K562 (cell line): ENCODE results near the gene CD207. TPM values are rescaled to one million over a fixed set of nuclear protein-coding genes. Genes with fewer than 3 reads are reported as not detected.
"Not testable (repeated sequence)": the region's sequence is repeated elsewhere in the genome, so short reads cannot be mapped to it uniquely, and the experiment has no call there.

Experiments used
- ATAC-seq: fragments of 200-7000 bp; cut with Tn5 transposase; 3 replicates; pipeline ENCODE4 v1.9.1; 2020; ENCODE audit warnings: moderate library complexity
- BruUV-seq: library from RNA; stranded (reverse); fragments of 400-500 nt; replicated peaks from 2 replicates; lab custom pipeline; 2021; lab: Mats Ljungman, UMichigan
- CTCF ChIA-PET: fragments of 300-600 bp; formaldehyde crosslinking; extraction: SDS; loops from one replicate; lab custom pipeline; 2021; ENCODE audit warnings: low intra/inter-chr PET ratio; lab: Yijun Ruan, JAX
- POLR2A ChIA-PET: fragments of 300-600, 350-650 bp; sonication (Branson Sonifier 250); formaldehyde crosslinking; extraction: SDS; loops from one replicate; lab custom pipeline; 2021; ENCODE audit warnings: antibody characterized with exemption, inconsistent platforms; lab: Yijun Ruan, JAX
- DNase-seq, 4 experiments: peaks; one replicate each; pipeline versions ENCODE4 v3.0.0 to v3.0.0-alpha.2; 2011 to 2018; ENCODE audit warnings: low spot score in 3 of 4, mixed read lengths in 3 of 4; ENCODE audit errors: extremely low read depth in 1 of 4
- FAIRE-seq: peaks from 2 replicates; lab custom pipeline; 2011; peaks lifted over from hg19 to GRCh38; lab: Jason Lieb, UNC
- H2AFZ ChIP-seq: 2 replicates; pipeline ENCODE4 v1.6.0; 2011; ENCODE audit warnings: low read depth, low read length, control low read depth, inconsistent platforms
- H3K27ac ChIP-seq: fragments of 200-600 bp; 3 replicates; pipeline ENCODE4 v1.8.0; 2011; ENCODE audit warnings: low read depth, mild to moderate bottlenecking, control low read depth, inconsistent platforms, low read length, moderate library complexity, mixed read lengths; ENCODE audit errors: extremely low read depth
- H3K27me3 ChIP-seq, 2 experiments: fragments of 300-600 bp in 1 of 2; 2 replicates in 1 of 2; 3 replicates in 1 of 2; pipeline versions ENCODE4 v1.6.0 to v1.8.0; 2011; ENCODE audit warnings: inconsistent platforms in 2 of 2, low read length in 2 of 2, mild to moderate bottlenecking in 1 of 2, mixed read lengths in 1 of 2, moderate library complexity in 1 of 2; ENCODE audit not compliant: control insufficient read depth in 2 of 2, insufficient read depth in 2 of 2
- H3K36me3 ChIP-seq: fragments of 300-600 bp; 3 replicates; pipeline ENCODE4 v1.8.0; 2011; ENCODE audit warnings: mild to moderate bottlenecking, low read length, inconsistent platforms; ENCODE audit not compliant: control insufficient read depth, insufficient read depth
- H3K4me1 ChIP-seq, 2 experiments: fragments of 200-600 bp in 1 of 2; replicated peaks in 1 of 2; 2 replicates in 1 of 2; 3 replicates in 1 of 2; pipeline versions ENCODE4 v1.5.1 to v1.8.0; 2011; ENCODE audit warnings: inconsistent platforms in 2 of 2, low read length in 2 of 2, mild to moderate bottlenecking in 1 of 2, mixed read lengths in 1 of 2, moderate library complexity in 1 of 2; ENCODE audit not compliant: control insufficient read depth in 2 of 2, insufficient read depth in 2 of 2
- H3K4me2 ChIP-seq: 2 replicates; pipeline ENCODE4 v1.6.1; 2011; ENCODE audit warnings: low read length, control low read depth, inconsistent platforms, mixed read lengths; ENCODE audit not compliant: insufficient read depth
- H3K4me3 ChIP-seq: fragments of 200-600 bp; sonication (generic), shearing (Covaris generic); 2 replicates; pipeline ENCODE4 v1.5.1; 2016; ENCODE audit warnings: control low read depth, inconsistent platforms
- H3K79me2 ChIP-seq: fragments of 200-600 bp; 3 replicates; pipeline ENCODE4 v1.8.0; 2011; ENCODE audit warnings: low read length, inconsistent platforms; ENCODE audit not compliant: control insufficient read depth, insufficient read depth
- H3K9ac ChIP-seq, 2 experiments: 2 replicates each; pipeline versions ENCODE4 v1.6.0 to v1.6.1; 2011; ENCODE audit warnings: low read depth in 2 of 2, low read length in 2 of 2, control low read depth in 1 of 2, inconsistent platforms in 1 of 2, mild to moderate bottlenecking in 1 of 2, mixed read lengths in 1 of 2; ENCODE audit not compliant: insufficient read depth in 1 of 2
- H3K9me1 ChIP-seq: one replicate; pipeline ENCODE4 v1.6.0; 2011; ENCODE audit warnings: inconsistent platforms, mild to moderate bottlenecking, low read length, moderate library complexity; ENCODE audit not compliant: control insufficient read depth, insufficient read depth
- H3K9me3 ChIP-seq: replicated peaks from 2 replicates; pipeline ENCODE4 v1.5.1; 2011; ENCODE audit warnings: low read depth, low read length, inconsistent platforms; ENCODE audit not compliant: control insufficient read depth, insufficient read depth
- H4K20me1 ChIP-seq: replicated peaks from 2 replicates; pipeline ENCODE4 v1.6.1; 2011; ENCODE audit warnings: low read length, inconsistent platforms, mixed read lengths; ENCODE audit not compliant: control insufficient read depth, insufficient read depth
- ARHGAP35 ChIP-seq: fragments of 450-650 bp; IDR thresholded peaks from 2 replicates; pipeline ENCODE4 v1.6.1; 2018; ENCODE audit not compliant: partially characterized antibody
- CREB3L1 ChIP-seq: fragments of 450-650 bp; IDR thresholded peaks from 2 replicates; pipeline ENCODE4 v1.6.1; 2014; ENCODE audit warnings: low read depth, mild to moderate bottlenecking, moderate library complexity, borderline replicate concordance
- ESRRA ChIP-seq: fragments of 450-650 bp; IDR thresholded peaks from 2 replicates; pipeline ENCODE4 v1.6.1; 2014; ENCODE audit warnings: low read depth, mild to moderate bottlenecking, moderate library complexity, borderline replicate concordance
- GABPA ChIP-seq: fragments of 200-800 bp; sonication (Bioruptor generic); conservative IDR thresholded peaks from 2 replicates; pipeline ENCODE4 v1.6.1; 2016; ENCODE audit warnings: low read depth, missing genetic modification characterization, missing compliant biosample characterization
- IRF9 ChIP-seq: fragments of 450-650 bp; IDR thresholded peaks from 2 replicates; pipeline ENCODE4 v1.6.1; 2016; ENCODE audit warnings: missing biosample characterization, missing genetic modification characterization
- TEAD2 ChIP-seq: fragments of 450-650 bp; IDR thresholded peaks from 2 replicates; pipeline ENCODE4 v1.6.1; 2016; ENCODE audit warnings: missing genetic modification characterization, control low read depth, missing compliant biosample characterization
- WGBS: fragments of 100-300 bp; shearing (Covaris generic); methylation state at CpG from one replicate; pipeline ENCODE4 v1.1.6; 2016; ENCODE audit warnings: low coverage, mixed read lengths; ENCODE audit not compliant: insufficient coverage; ENCODE audit errors: missing lambda C conversion rate; 5-methylcytosine and 5-hydroxymethylcytosine counted together
- in situ Hi-C: fragments of 300-500 bp; cut with MboI; formaldehyde crosslinking; loops from 4 replicates; pipeline ENCODE4 v1.15.0; 2018; ENCODE audit warnings: inconsistent platforms, mixed read lengths
- intact Hi-C: fragments of 100-400 bp; cut with micrococcal nuclease; formaldehyde crosslinking; loops from 2 replicates; pipeline ENCODE4 v1.14.2; 2022
- polyA plus RNA-seq, 8 experiments: library from polyadenylated mRNA; depleted of rRNA in 4 of 8; stranded (reverse) in 5 of 8; unstranded in 3 of 8; fragments of >200 nt; fragmentation: Nextera tagmentation in 2 of 8; fragmentation: Illumina TruSeq in 1 of 8; extraction: Ambion mirVana in 2 of 8; extraction: Trizol in 1 of 8; gene quantifications; 2 replicates each; pipeline versions ENCODE4 v1.2.1 to v1.2.3, GENCODE V29; 2011 to 2014; ENCODE audit warnings: inconsistent platforms in 1 of 8, missing spikeins in 1 of 8
- total RNA-seq, 7 experiments: library from RNA; depleted of rRNA in 6 of 7; stranded (reverse); fragments of >200 nt in 6 of 7; fragmentation: Illumina TruSeq in 2 of 7; extraction: Trizol in 2 of 7; gene quantifications; 2 replicates each; pipeline versions ENCODE4 v1.2.1 to v1.2.3, GENCODE V29; 2011 to 2021; ENCODE audit warnings: low replicate concordance in 1 of 7
- TF ChIP-seq, protein P1 (sequence below): IDR thresholded peaks from 3 replicates; pipeline ENCODE4 v1.6.1; 2011; ENCODE audit warnings: borderline replicate concordance, mild to moderate bottlenecking, moderate library complexity; ENCODE audit not compliant: insufficient read length; ENCODE audit errors: extremely low read depth
- TF ChIP-seq, protein P2 (sequence below): fragments of 450-650 bp; IDR thresholded peaks from 2 replicates; pipeline ENCODE4 v1.6.1; 2016; ENCODE audit warnings: low read depth, mild to moderate bottlenecking, moderate library complexity

CD207 gene
- total and polyA plus RNA-seq, 9 of the 15 experiments (the other 6 are each of a cell fraction or from before 2014, with no cell fraction given): not detected

- H3K4me1 ChIP-seq, H3K4me3 ChIP-seq, H2AFZ ChIP-seq, BruUV-seq, H3K36me3 ChIP-seq, H3K9me1 ChIP-seq, intact Hi-C loops, H3K4me2 ChIP-seq, in situ Hi-C loops, H4K20me1 ChIP-seq, H3K27ac ChIP-seq, FAIRE-seq, H3K9me3 ChIP-seq, ATAC-seq, CTCF ChIA-PET, H3K9ac ChIP-seq, DNase-seq, H3K79me2 ChIP-seq: not testable (repeated sequence)
- H3K27me3 ChIP-seq: peaks cover 2 to 30% of the 10 kb centered on the region in 2 experiments; a peak in 4 of 5 replicates
- WGBS: 1% methylated on average over 9 of the region's 9 CpGs
- POLR2A ChIA-PET: interaction anchor here (0.6 to 0.7 kb wide), 2 partner anchors 275 to 587 kb away, joined by 3 read pairs; no protein-coding TSS in a partner anchor
These were observed 40.5 kb upstream of the CD207 start for GRCh38 chr2:70876138-70876537.

GRCh38 chr2:70873541-70873940 is 37.9 kb upstream of the CD207 start:
- no peak for DNase-seq
- H3K9me3 ChIP-seq: no peaks in the 10 kb centered on the region
- H3K9ac ChIP-seq: no peak overlapping the region
- ATAC-seq: no peak
- BruUV-seq: no TSS peak
- H3K9me1 ChIP-seq: no peaks in the 10 kb centered on the region
- in situ Hi-C loops (no loop called here), intact Hi-C loops (no loop called here)
- no peaks in the 10 kb centered on the region; the same call in 1 of the 2 replicates for H4K20me1 ChIP-seq
- 3% methylated on average over 4 of the region's 4 CpGs for WGBS
- H3K36me3 ChIP-seq: no peaks in the 10 kb centered on the region
- no peak overlapping the region for H3K4me2 ChIP-seq
- ChIA-PET CTCF (no interaction called here), POLR2A (interaction anchor here (0.6 to 1.2 kb wide), 3 partner anchors 21 to 329 kb away, joined by 3 to 4 read pairs (median 4); no protein-coding TSS in a partner anchor)
- peaks cover 0 to 7% of the 10 kb centered on the region in 2 experiments; a peak in 1 of 5 replicates for H3K4me1 ChIP-seq
- H3K27ac ChIP-seq: no peak overlapping the region
- H2AFZ ChIP-seq: no peak overlapping the region
- no peak for FAIRE-seq
- no peak overlapping the region for H3K4me3 ChIP-seq
- no peaks in the 10 kb centered on the region for H3K79me2 ChIP-seq
- H3K27me3 ChIP-seq: peaks cover 2 to 30% of the 10 kb centered on the region in 2 experiments; a peak in 4 of 5 replicates
- TF ChIP-seq, protein P1, sequence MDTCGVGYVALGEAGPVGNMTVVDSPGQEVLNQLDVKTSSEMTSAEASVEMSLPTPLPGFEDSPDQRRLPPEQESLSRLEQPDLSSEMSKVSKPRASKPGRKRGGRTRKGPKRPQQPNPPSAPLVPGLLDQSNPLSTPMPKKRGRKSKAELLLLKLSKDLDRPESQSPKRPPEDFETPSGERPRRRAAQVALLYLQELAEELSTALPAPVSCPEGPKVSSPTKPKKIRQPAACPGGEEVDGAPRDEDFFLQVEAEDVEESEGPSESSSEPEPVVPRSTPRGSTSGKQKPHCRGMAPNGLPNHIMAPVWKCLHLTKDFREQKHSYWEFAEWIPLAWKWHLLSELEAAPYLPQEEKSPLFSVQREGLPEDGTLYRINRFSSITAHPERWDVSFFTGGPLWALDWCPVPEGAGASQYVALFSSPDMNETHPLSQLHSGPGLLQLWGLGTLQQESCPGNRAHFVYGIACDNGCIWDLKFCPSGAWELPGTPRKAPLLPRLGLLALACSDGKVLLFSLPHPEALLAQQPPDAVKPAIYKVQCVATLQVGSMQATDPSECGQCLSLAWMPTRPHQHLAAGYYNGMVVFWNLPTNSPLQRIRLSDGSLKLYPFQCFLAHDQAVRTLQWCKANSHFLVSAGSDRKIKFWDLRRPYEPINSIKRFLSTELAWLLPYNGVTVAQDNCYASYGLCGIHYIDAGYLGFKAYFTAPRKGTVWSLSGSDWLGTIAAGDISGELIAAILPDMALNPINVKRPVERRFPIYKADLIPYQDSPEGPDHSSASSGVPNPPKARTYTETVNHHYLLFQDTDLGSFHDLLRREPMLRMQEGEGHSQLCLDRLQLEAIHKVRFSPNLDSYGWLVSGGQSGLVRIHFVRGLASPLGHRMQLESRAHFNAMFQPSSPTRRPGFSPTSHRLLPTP: no peak
- TF ChIP-seq IRF9 (tag) (no peak), TEAD2 (tag) (no peak), CREB3L1 (no peak), GABPA (tag) (no peak), ESRRA (no peak), ARHGAP35 (no peak)
- TF ChIP-seq, protein P2, sequence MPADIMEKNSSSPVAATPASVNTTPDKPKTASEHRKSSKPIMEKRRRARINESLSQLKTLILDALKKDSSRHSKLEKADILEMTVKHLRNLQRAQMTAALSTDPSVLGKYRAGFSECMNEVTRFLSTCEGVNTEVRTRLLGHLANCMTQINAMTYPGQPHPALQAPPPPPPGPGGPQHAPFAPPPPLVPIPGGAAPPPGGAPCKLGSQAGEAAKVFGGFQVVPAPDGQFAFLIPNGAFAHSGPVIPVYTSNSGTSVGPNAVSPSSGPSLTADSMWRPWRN: no peak
